H1 (cell line): ENCODE results near the gene SYNDIG1. TPM values are rescaled to one million over a fixed set of nuclear protein-coding genes. Genes with fewer than 3 reads are reported as not detected.

Source experiments
- ASH2L ChIP-seq: fragments of 200-600, 300-600 bp; sonication (generic); IDR thresholded peaks from one replicate; pipeline ENCODE4 v1.7.1; 2017; ENCODE audit warnings: low read length
- CBX5 ChIP-seq: fragments of 300-800, 300-1000 bp; sonication (generic); IDR thresholded peaks from 2 replicates; pipeline ENCODE4 v1.7.1; 2016; ENCODE audit warnings: antibody characterized with exemption, low read length, low read depth
- CHD1 ChIP-seq: IDR thresholded peaks from 2 replicates; pipeline ENCODE4 v1.6.1; 2012; ENCODE audit warnings: low read depth, low read length, improper control_type of control experiment
- EP300 ChIP-seq, 2 experiments: IDR thresholded peaks; 1 replicate in 1 of 2; 2 replicates in 1 of 2; pipeline ENCODE4 v1.6.1; 2011 to 2012; ENCODE audit warnings: low read depth in 2 of 2, low read length in 2 of 2, mild to moderate bottlenecking in 2 of 2, borderline replicate concordance in 1 of 2, inconsistent platforms in 1 of 2, moderate library complexity in 1 of 2
- FOSL1 ChIP-seq: IDR thresholded peaks from 2 replicates; pipeline ENCODE4 v1.6.1; 2011; ENCODE audit warnings: mild to moderate bottlenecking, low read depth, low read length, moderate library complexity; ENCODE audit not compliant: insufficient read depth
- POU5F1 ChIP-seq: IDR thresholded peaks from 2 replicates; pipeline ENCODE4 v1.6.1; 2011; ENCODE audit warnings: low read depth, mild to moderate bottlenecking, low read length, moderate library complexity
- SP2 ChIP-seq: IDR thresholded peaks from 2 replicates; pipeline ENCODE4 v1.6.1; 2012; ENCODE audit warnings: mild to moderate bottlenecking, low read length, inconsistent platforms
- SRF ChIP-seq: IDR thresholded peaks from 2 replicates; pipeline ENCODE4 v1.6.1; 2011; ENCODE audit warnings: mild to moderate bottlenecking, low read depth, low read length, moderate library complexity
- polyA plus RNA-seq, 7 experiments: library from polyadenylated mRNA; depleted of rRNA in 3 of 7; stranded (reverse) in 5 of 7; unstranded in 2 of 7; fragments of >200 nt in 5 of 7; fragments of 200-250 nt in 2 of 7; gene quantifications; 1 replicate in 5 of 7; 2 replicates in 1 of 7; 4 replicates in 1 of 7; pipeline versions ENCODE4 v1.2.1 to v1.2.3, GENCODE V29; 2011 to 2013; ENCODE audit warnings: missing spikeins in 2 of 7, mixed read lengths in 2 of 7
- total RNA-seq: library from RNA; stranded (reverse); fragmentation: NEBNext Ultra II Directional; extraction: Animal tissue kit (Norgen Biotek cat#: 25700); gene quantifications from 2 replicates; pipeline ENCODE4 v1.2.1, GENCODE V29; 2021
- TF ChIP-seq, protein P1 (sequence below): IDR thresholded peaks from 2 replicates; pipeline ENCODE4 v1.6.1; 2012; ENCODE audit warnings: low read length, inconsistent platforms

The SYNDIG1 gene
- total and polyA plus RNA-seq, 2 of the 8 experiments (the other 6 are each of a cell fraction or from before 2014, with no cell fraction given): 6.5 to 7.8 TPM

DNA sequence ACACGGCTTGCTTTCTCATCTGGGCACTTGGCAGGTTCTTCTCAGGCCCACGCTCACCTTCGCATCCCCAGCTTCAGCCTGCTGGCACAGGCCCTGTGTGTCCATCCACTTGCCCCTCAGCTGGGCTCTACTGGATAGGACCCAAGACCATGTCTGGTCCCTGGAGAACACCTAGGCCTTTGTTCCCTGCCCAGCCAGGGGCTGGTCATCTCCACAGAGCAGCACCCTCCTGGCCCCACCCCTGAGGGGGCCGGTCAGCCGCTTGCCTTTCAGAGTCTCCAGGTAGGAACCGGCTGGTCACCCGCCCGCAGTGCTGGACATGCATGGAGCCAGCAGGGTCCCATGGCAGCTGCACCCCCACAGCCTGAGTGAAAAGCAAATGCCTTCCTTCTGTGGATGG lies 191.2 kb downstream of the SYNDIG1 start (continued):
- TF ChIP-seq EP300 (IDR thresholded peaks at IDR 0.05; ENCODE audit: borderline replicate concordance in 1 of 2, low read depth in 2 of 2, low read length in 2 of 2) (no peak), SP2 (no peak), CHD1 (no peak), CBX5 (no peak), ASH2L (no peak), POU5F1 (no peak), FOSL1 (no peak), SRF (no peak)
- TF ChIP-seq, protein P1, sequence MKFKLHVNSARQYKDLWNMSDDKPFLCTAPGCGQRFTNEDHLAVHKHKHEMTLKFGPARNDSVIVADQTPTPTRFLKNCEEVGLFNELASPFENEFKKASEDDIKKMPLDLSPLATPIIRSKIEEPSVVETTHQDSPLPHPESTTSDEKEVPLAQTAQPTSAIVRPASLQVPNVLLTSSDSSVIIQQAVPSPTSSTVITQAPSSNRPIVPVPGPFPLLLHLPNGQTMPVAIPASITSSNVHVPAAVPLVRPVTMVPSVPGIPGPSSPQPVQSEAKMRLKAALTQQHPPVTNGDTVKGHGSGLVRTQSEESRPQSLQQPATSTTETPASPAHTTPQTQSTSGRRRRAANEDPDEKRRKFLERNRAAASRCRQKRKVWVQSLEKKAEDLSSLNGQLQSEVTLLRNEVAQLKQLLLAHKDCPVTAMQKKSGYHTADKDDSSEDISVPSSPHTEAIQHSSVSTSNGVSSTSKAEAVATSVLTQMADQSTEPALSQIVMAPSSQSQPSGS: no peak
